ENCODE results near the gene FOXO3.
A peak's percentile ranks its signal among the peaks of the same experiment; 100 is the strongest.

FOXO3 gene

GRCh38 chr6:108568551-108569305, 8.0 kb downstream of the FOXO3 start:
- H3K4me3 Mint-ChIP-seq: no peak overlapping the region
- TF ChIP-seq CTCF (IDR thresholded peaks at IDR 0.05): no peak
- no peaks in the 10 kb centered on the region for H3K27me3 Mint-ChIP-seq (ENCODE audit: low read depth, poor library complexity)
- no peaks in the 10 kb centered on the region for H3K9me3 Mint-ChIP-seq
- H3K36me3 Mint-ChIP-seq (ENCODE audit: low read depth): peaks cover 68% of the 10 kb centered on the region
- H3K4me1 Mint-ChIP-seq: peaks cover 30% of the 10 kb centered on the region
- H3K27ac Mint-ChIP-seq: no peak overlapping the region
- no peak for DNase-seq

- H3K36me3 Mint-ChIP-seq (ENCODE audit: low read depth): peaks cover 68% of the 10 kb centered on the region
- H3K27ac Mint-ChIP-seq: peak overlapping the region; percentile 19
- H3K4me1 Mint-ChIP-seq: peaks cover 26% of the 10 kb centered on the region
- no peak for TF ChIP-seq CTCF (IDR thresholded peaks at IDR 0.05)
- no peaks in the 10 kb centered on the region for H3K9me3 Mint-ChIP-seq
- H3K27me3 Mint-ChIP-seq (ENCODE audit: low read depth, poor library complexity): no peaks in the 10 kb centered on the region
- DNase-seq: no peak
- no peak overlapping the region for H3K4me3 Mint-ChIP-seq
These were observed 9.8 kb downstream of the FOXO3 start for GRCh38 chr6:108570517-108570916.

- H3K27ac Mint-ChIP-seq: no peak overlapping the region
- no peaks in the 10 kb centered on the region for H3K27me3 Mint-ChIP-seq (ENCODE audit: low read depth, poor library complexity)
- no peak for DNase-seq
- H3K36me3 Mint-ChIP-seq (ENCODE audit: low read depth): peaks cover 65% of the 10 kb centered on the region
- peaks cover 19% of the 10 kb centered on the region for H3K4me1 Mint-ChIP-seq
- H3K4me3 Mint-ChIP-seq: no peak overlapping the region
- no peak for TF ChIP-seq CTCF (IDR thresholded peaks at IDR 0.05)
- H3K9me3 Mint-ChIP-seq: no peaks in the 10 kb centered on the region
These were observed 13.9 kb downstream of the FOXO3 start for GRCh38 chr6:108574457-108575141.

- Mint-ChIP-seq H3K36me3 (ENCODE audit: low read depth) (peaks cover 54% of the 10 kb centered on the region), H3K27ac (no peak overlapping the region), H3K4me3 (no peak overlapping the region), H3K9me3 (no peaks in the 10 kb centered on the region), H3K27me3 (ENCODE audit: low read depth, poor library complexity) (no peaks in the 10 kb centered on the region), H3K4me1 (peaks cover 24% of the 10 kb centered on the region)
- DNase-seq: no peak
- TF ChIP-seq CTCF (IDR thresholded peaks at IDR 0.05): no peak
These were observed 15.3 kb downstream of the FOXO3 start for GRCh38 chr6:108575905-108576494.

GRCh38 chr6:108576709-108577108, 16.0 kb downstream of the FOXO3 start:
- no peaks in the 10 kb centered on the region for H3K27me3 Mint-ChIP-seq (ENCODE audit: low read depth, poor library complexity)
- H3K36me3 Mint-ChIP-seq (ENCODE audit: low read depth): peaks cover 46% of the 10 kb centered on the region
- peaks cover 31% of the 10 kb centered on the region for H3K4me1 Mint-ChIP-seq
- no peaks in the 10 kb centered on the region for H3K9me3 Mint-ChIP-seq
- TF ChIP-seq CTCF (IDR thresholded peaks at IDR 0.05): no peak
- H3K4me3 Mint-ChIP-seq: no peak overlapping the region
- DNase-seq: no peak
- H3K27ac Mint-ChIP-seq: no peak overlapping the region

Data from nephron progenitor cell (in vitro differentiated cells).